B cell (primary cell): ENCODE results near the gene MEAF6. TPM values are rescaled to one million over a fixed set of nuclear protein-coding genes. Genes with fewer than 3 reads are reported as not detected.

Experiments
- ATAC-seq: fragments of 200-7000 bp; cut with Tn5 transposase; one replicate; pipeline ENCODE4 v1.10.0; 2021; ENCODE audit warnings: low read depth, mild to moderate bottlenecking, moderate number of reproducible peaks, moderate library complexity
- CTCF ChIA-PET: fragments of 350-600 bp; sonication (Branson Sonifier 250); formaldehyde crosslinking; loops from one replicate; lab custom pipeline; 2021; ENCODE audit warnings: antibody characterized with exemption, inconsistent platforms; lab: Charles Lee
- POLR2A ChIA-PET: fragments of 350-600 bp; sonication (Branson Sonifier 250); formaldehyde crosslinking; loops from one replicate; lab custom pipeline; 2021; ENCODE audit warnings: antibody characterized with exemption; lab: Charles Lee
- DNase-seq: peaks from one replicate; pipeline ENCODE4 v3.0.0; 2013
- H2AFZ ChIP-seq: 2 replicates; pipeline ENCODE4 v1.6.1; 2012; ENCODE audit warnings: mild to moderate bottlenecking, low read depth, low read length; ENCODE audit not compliant: insufficient read depth, poor library complexity, severe bottlenecking
- H3K27ac ChIP-seq, 2 donors: 1 replicate in 1 of 2; 2 replicates in 1 of 2; pipeline ENCODE4 v1.5.1; 2012 to 2013; ENCODE audit warnings: low read length in 2 of 2, mild to moderate bottlenecking in 2 of 2, moderate library complexity in 1 of 2
- H3K27me3 ChIP-seq, 4 experiments: fragments of 200-600 bp in 1 of 4; sonication (generic) in 1 of 4; replicated peaks in 1 of 4; 1 replicate in 2 of 4; 2 replicates in 2 of 4; pipeline versions ENCODE4 v1.6.1 to v1.7.0; 2013 to 2016; ENCODE audit warnings: low read length in 3 of 4, mild to moderate bottlenecking in 2 of 4, mixed read lengths in 1 of 4, moderate library complexity in 1 of 4; ENCODE audit not compliant: insufficient read depth in 4 of 4, control insufficient read depth in 3 of 4; ENCODE audit errors: control extremely low read depth in 1 of 4
- H3K36me3 ChIP-seq, 2 experiments: replicated peaks in 1 of 2; 1 replicate in 1 of 2; 2 replicates in 1 of 2; pipeline versions ENCODE4 v1.6.1 to v1.7.1; 2013; ENCODE audit warnings: low read length in 1 of 2; ENCODE audit not compliant: insufficient read depth in 2 of 2, control insufficient read depth in 1 of 2; ENCODE audit errors: control extremely low read depth in 1 of 2, extremely low read depth in 1 of 2
- H3K4me1 ChIP-seq, 2 donors: fragments of 200-600 bp in 1 of 2; sonication (generic) in 1 of 2; 1 replicate in 1 of 2; 2 replicates in 1 of 2; pipeline versions ENCODE4 v1.5.1 to v1.6.1; 2013 to 2017; ENCODE audit warnings: low read length in 2 of 2; ENCODE audit not compliant: control insufficient read depth in 2 of 2, insufficient read depth in 2 of 2
- H3K4me2 ChIP-seq: replicated peaks from 2 replicates; pipeline ENCODE3; 2012; ENCODE audit warnings: mild to moderate bottlenecking, low read depth, low read length; ENCODE audit not compliant: poor library complexity, severe bottlenecking
- H3K4me3 ChIP-seq, 5 experiments: fragments of 200-600 bp in 1 of 5; sonication (generic) in 1 of 5; 1 replicate in 3 of 5; 2 replicates in 2 of 5; pipeline versions ENCODE4 v1.5.1 to v1.7.0; 2011 to 2016; ENCODE audit warnings: low read length in 4 of 5, mild to moderate bottlenecking in 4 of 5, low read depth in 2 of 5, control low read depth in 1 of 5, moderate library complexity in 1 of 5; ENCODE audit not compliant: insufficient read depth in 1 of 5; ENCODE audit errors: control extremely low read depth in 1 of 5, extremely low read depth in 1 of 5
- H3K79me2 ChIP-seq: fragments of 200-600 bp; sonication (generic); one replicate; pipeline ENCODE4 v1.6.0; 2016; ENCODE audit warnings: low read length; ENCODE audit not compliant: control insufficient read depth, insufficient read depth
- H3K9ac ChIP-seq: fragments of 200-600 bp; sonication (generic); 2 replicates; pipeline ENCODE4 v1.6.1; 2017; ENCODE audit warnings: mild to moderate bottlenecking, low read length, moderate library complexity
- H3K9me3 ChIP-seq, 3 donors: one replicate each; pipeline versions ENCODE4 v1.6.1 to v1.7.1; 2013; ENCODE audit warnings: low read length in 2 of 3; ENCODE audit not compliant: control insufficient read depth in 2 of 3, insufficient read depth in 1 of 3; ENCODE audit errors: control extremely low read depth in 1 of 3
- H4K20me1 ChIP-seq: 2 replicates; pipeline ENCODE4 v1.6.0; 2012; ENCODE audit warnings: mild to moderate bottlenecking, low read length; ENCODE audit not compliant: insufficient read depth, control insufficient read depth, poor library complexity, severe bottlenecking
- H3K27ac Mint-ChIP-seq: one replicate; pipeline ENCODE4 v1.8.0; 2021; ENCODE audit warnings: mixed read lengths
- H3K27me3 Mint-ChIP-seq: one replicate; pipeline ENCODE4 v1.8.0; 2021; ENCODE audit warnings: mixed read lengths
- H3K4me1 Mint-ChIP-seq: one replicate; pipeline ENCODE4 v1.8.0; 2021; ENCODE audit warnings: mixed read lengths
- H3K4me3 Mint-ChIP-seq: one replicate; pipeline ENCODE4 v1.8.0; 2021; ENCODE audit warnings: mixed read lengths
- H3K9me3 Mint-ChIP-seq: one replicate; pipeline ENCODE4 v1.8.0; 2022; ENCODE audit warnings: mixed read lengths; ENCODE audit not compliant: insufficient read depth
- CTCF ChIP-seq: fragments of 200-600 bp; IDR thresholded peaks from one replicate; pipeline ENCODE4 v1.8.0; 2022; ENCODE audit warnings: antibody characterized with exemption, mild to moderate bottlenecking
- EZH2 ChIP-seq: IDR thresholded peaks from 2 replicates; pipeline ENCODE4 v1.6.1; 2012; ENCODE audit warnings: borderline replicate concordance, low read depth, mild to moderate bottlenecking, moderate library complexity, low read length; ENCODE audit not compliant: insufficient read depth, poor library complexity, severe bottlenecking
- WGBS: methylation state at CpG from one replicate; pipeline ENCODE4 v1.1.5; 2013; ENCODE audit warnings: missing lambda C conversion rate; ENCODE audit not compliant: insufficient coverage; 5-methylcytosine and 5-hydroxymethylcytosine counted together
- intact Hi-C: fragments of 100-400 bp; cut with micrococcal nuclease; formaldehyde crosslinking; loops from one replicate; pipeline ENCODE4 v1.10.0; 2022
- polyA plus RNA-seq: library from polyadenylated mRNA; depleted of rRNA; stranded (reverse); fragments of >200 nt; gene quantifications from 2 replicates; pipeline ENCODE4 v1.2.3, GENCODE V29; 2012
- total RNA-seq, 2 donors: library from RNA; stranded (reverse); fragments of 120-200 nt in 1 of 2; gene quantifications; 1 replicate in 1 of 2; 2 replicates in 1 of 2; pipeline versions ENCODE4 v1.2.3 to v1.2.4, GENCODE V29; 2013 to 2022

The MEAF6 gene
- total and polyA plus RNA-seq, 2 donors (not counting 1 experiment from before 2014, with no cell fraction given): 52.5 to 84.2 TPM

- ChIA-PET POLR2A (no interaction called here), CTCF (interaction anchor here (22.3 kb wide), 1 partner anchor 29 kb away, joined by 690 read pairs; no protein-coding TSS in a partner anchor)
- Histone ChIP-seq H4K20me1 (peaks cover 67% of the 10 kb centered on the region), H3K4me1 (peaks cover 38 to 52% of the 10 kb centered on the region in 2 donors), H3K79me2 (peaks cover 42% of the 10 kb centered on the region), H3K4me3 (no peak overlapping the region), H3K36me3 (peaks cover 0 to 75% of the 10 kb centered on the region in 2 experiments), H3K9ac (no peak overlapping the region), H3K27ac (peak overlapping the region in 1 of 2 donors; percentile 96), H3K9me3 (no peaks in the 10 kb centered on the region), H2AFZ (no peak overlapping the region), H3K27me3 (no peaks in the 10 kb centered on the region), H3K4me2 (no peak overlapping the region)
- no peak overlapping the region for H3K4me3 Mint-ChIP-seq
- DNase-seq: peak; percentile 11
- H3K27ac Mint-ChIP-seq: peak overlapping the region; percentile 71
- intact Hi-C loops: no loop called here
- peaks cover 57% of the 10 kb centered on the region for H3K4me1 Mint-ChIP-seq
- TF ChIP-seq EZH2 (no peak), CTCF (no peak)
- no peaks in the 10 kb centered on the region for H3K9me3 Mint-ChIP-seq
- WGBS: 96% methylated on average over 27 of the region's 29 CpGs
- no peak for ATAC-seq
- no peaks in the 10 kb centered on the region for H3K27me3 Mint-ChIP-seq
Measured at GRCh38 chr1:37482796-37483744, 31.5 kb downstream of the MEAF6 start.
